HCT116 (cell line): ENCODE measurements around the gene GALNT14. TPM values are rescaled to one million over a fixed set of nuclear protein-coding genes. Genes with fewer than 3 reads are reported as not detected.

Experiments
- ATAC-seq: fragments of 200-7000 bp; cut with Tn5 transposase; 2 replicates; pipeline ENCODE4 v1.9.1; 2020; ENCODE audit warnings: mild to moderate bottlenecking, moderate library complexity
- BruUV-seq: library from RNA; stranded (reverse); fragments of 400-500 nt; replicated peaks from 2 replicates; lab custom pipeline; 2021; lab: Mats Ljungman, UMichigan
- CTCF ChIA-PET: fragments of 300-600 bp; sonication (Branson Sonifier 250); formaldehyde crosslinking; loops from one replicate; lab custom pipeline; 2021; ENCODE audit warnings: antibody characterized with exemption; lab: Charles Lee
- POLR2A ChIA-PET: fragments of 300-600, 350-600 bp; sonication (Branson Sonifier 250); formaldehyde crosslinking; loops from one replicate; lab custom pipeline; 2021; ENCODE audit warnings: antibody characterized with exemption; lab: Charles Lee
- RAD21 ChIA-PET, 2 experiments: fragments of 300-600 bp; sonication (Branson Sonifier 250); formaldehyde crosslinking; loops; one replicate each; lab custom pipeline; 2023; ENCODE audit warnings: low total read pairs in 2 of 2; ENCODE audit not compliant: uncharacterized antibody in 2 of 2, unreplicated experiment in 2 of 2, low non-redundant PET in 1 of 2; lab: Charles Lee
- DNase-seq: peaks from one replicate; pipeline ENCODE4 v3.0.0-alpha.2; 2010; ENCODE audit warnings: low read depth, low spot score
- H2AFZ ChIP-seq: fragments of 200-600 bp; shearing (Covaris generic), sonication (generic); 2 replicates; pipeline ENCODE4 v1.6.1; 2017; ENCODE audit warnings: low read depth, mixed run types, mixed read lengths, antibody characterized with exemption, low read length; ENCODE audit not compliant: poor library complexity, severe bottlenecking
- H3K27ac ChIP-seq: 2 replicates; pipeline ENCODE4 v1.5.1; 2012; ENCODE audit warnings: low read depth, low read length
- H3K27me3 ChIP-seq: fragments of 200-600 bp; sonication (generic); 2 replicates; pipeline ENCODE4 v1.6.1; 2016; ENCODE audit warnings: mixed run types, low read length, mixed read lengths; ENCODE audit not compliant: insufficient read depth
- H3K36me3 ChIP-seq, 2 experiments: fragments of 200-500 bp in 1 of 2; fragments of 200-600 bp in 1 of 2; sonication (Bioruptor generic) in 1 of 2; sonication (generic) in 1 of 2; 2 replicates each; pipeline versions ENCODE4 v1.5.1 to v1.6.1; 2014 to 2016; ENCODE audit warnings: low read length in 2 of 2, inconsistent platforms in 1 of 2, mixed read lengths in 1 of 2, mixed run types in 1 of 2; ENCODE audit not compliant: insufficient read depth in 2 of 2, control insufficient read depth in 1 of 2
- H3K4me1 ChIP-seq, 2 experiments: fragments of 200-600 bp in 1 of 2; sonication (generic) in 1 of 2; 2 replicates each; pipeline versions ENCODE4 v1.5.1 to v1.6.1; 2012 to 2017; ENCODE audit warnings: low read length in 2 of 2, inconsistent platforms in 1 of 2, mild to moderate bottlenecking in 1 of 2, mixed read lengths in 1 of 2, mixed run types in 1 of 2, moderate library complexity in 1 of 2; ENCODE audit not compliant: insufficient read depth in 2 of 2, control insufficient read depth in 1 of 2
- H3K4me2 ChIP-seq: fragments of 200-600 bp; sonication (generic); 2 replicates; pipeline ENCODE4 v1.6.1; 2017; ENCODE audit warnings: mixed run types, low read length, mixed read lengths
- H3K4me3 ChIP-seq, 2 experiments: fragments of 200-600 bp in 1 of 2; sonication (generic) in 1 of 2; replicated peaks in 1 of 2; 2 replicates each; pipeline ENCODE4 v1.5.1; 2011 to 2016; ENCODE audit warnings: low read length in 2 of 2, control low read depth in 1 of 2, low read depth in 1 of 2, mild to moderate bottlenecking in 1 of 2, mixed read lengths in 1 of 2, mixed run types in 1 of 2
- H3K79me2 ChIP-seq: fragments of 200-600 bp; sonication (generic); 2 replicates; pipeline ENCODE4 v1.6.1; 2017; ENCODE audit warnings: mild to moderate bottlenecking, mixed run types, low read length, moderate library complexity, mixed read lengths; ENCODE audit not compliant: insufficient read depth
- H3K9ac ChIP-seq: fragments of 200-600 bp; sonication (generic); 2 replicates; pipeline ENCODE4 v1.6.1; 2016; ENCODE audit warnings: low read length, mixed read lengths
- H3K9me2 ChIP-seq: fragments of 200-600 bp; sonication (generic), shearing (Covaris generic); 2 replicates; pipeline ENCODE4 v1.6.1; 2017; ENCODE audit warnings: mixed run types, mild to moderate bottlenecking, moderate library complexity; ENCODE audit not compliant: insufficient read depth
- H3K9me3 ChIP-seq, 2 experiments: fragments of 200-500 bp in 1 of 2; fragments of 200-600 bp in 1 of 2; sonication (Bioruptor generic) in 1 of 2; sonication (generic) in 1 of 2; 2 replicates each; pipeline ENCODE4 v1.6.1; 2014 to 2017; ENCODE audit warnings: low read length in 2 of 2, mixed read lengths in 2 of 2, inconsistent platforms in 1 of 2, low read depth in 1 of 2, mild to moderate bottlenecking in 1 of 2, mixed run types in 1 of 2, moderate library complexity in 1 of 2; ENCODE audit not compliant: control insufficient read depth in 1 of 2, insufficient read depth in 1 of 2
- H4K20me1 ChIP-seq: fragments of 200-600 bp; sonication (generic), shearing (Covaris generic); 2 replicates; pipeline ENCODE4 v1.6.1; 2017; ENCODE audit warnings: mixed run types, mild to moderate bottlenecking, moderate library complexity; ENCODE audit not compliant: insufficient read depth
- CBX3 ChIP-seq: IDR thresholded peaks from 2 replicates; pipeline ENCODE4 v1.6.1; 2012; ENCODE audit warnings: low read depth
- CEBPB ChIP-seq: IDR thresholded peaks from 2 replicates; pipeline ENCODE4 v1.6.1; 2012; ENCODE audit warnings: low read depth
- ELF1 ChIP-seq: IDR thresholded peaks from 2 replicates; pipeline ENCODE4 v1.6.1; 2012; ENCODE audit warnings: low read depth, borderline replicate concordance
- EZH2 ChIP-seq: fragments of 200-600 bp; sonication (generic); IDR thresholded peaks from 2 replicates; pipeline ENCODE4 v1.6.1; 2017; ENCODE audit warnings: antibody characterized with exemption, mixed run types
- FOSL1 ChIP-seq: IDR thresholded peaks from 2 replicates; pipeline ENCODE4 v1.6.1; 2012; ENCODE audit warnings: low read depth
- JUND ChIP-seq: IDR thresholded peaks from 2 replicates; pipeline ENCODE4 v1.6.1; 2012
- MAX ChIP-seq: IDR thresholded peaks from 2 replicates; pipeline ENCODE4 v1.6.1; 2012
- POLR2AphosphoS5 ChIP-seq: IDR thresholded peaks from 2 replicates; pipeline ENCODE4 v1.6.1; 2011; ENCODE audit warnings: mild to moderate bottlenecking, low read depth, low read length, moderate library complexity
- SIN3A ChIP-seq: IDR thresholded peaks from 2 replicates; pipeline ENCODE4 v1.6.1; 2012; ENCODE audit warnings: low read depth
- SRF ChIP-seq: IDR thresholded peaks from 2 replicates; pipeline ENCODE4 v1.6.1; 2012; ENCODE audit warnings: low read depth
- TCF7L2 ChIP-seq: IDR thresholded peaks from 2 replicates; pipeline ENCODE4 v1.7.0; 2011; ENCODE audit warnings: borderline replicate concordance, inconsistent platforms; ENCODE audit not compliant: insufficient read depth, insufficient read length; ENCODE audit errors: extremely low read depth
- YY1 ChIP-seq: IDR thresholded peaks from 2 replicates; pipeline ENCODE4 v1.6.1; 2011; ENCODE audit warnings: low read length, low read depth, moderate library complexity, mild to moderate bottlenecking; ENCODE audit not compliant: insufficient replicate concordance; ENCODE audit errors: extremely low read depth
- ZBTB33 ChIP-seq: IDR thresholded peaks from 2 replicates; pipeline ENCODE4 v1.6.1; 2011; ENCODE audit warnings: mild to moderate bottlenecking, low read length, moderate library complexity; ENCODE audit not compliant: insufficient replicate concordance; ENCODE audit errors: extremely low read depth
- ZFX ChIP-seq: fragments of 450-650 bp; IDR thresholded peaks from 2 replicates; pipeline ENCODE4 v1.6.1; 2017
- intact Hi-C: fragments of 100-400 bp; cut with micrococcal nuclease; formaldehyde crosslinking; loops from 2 replicates; pipeline ENCODE4 v1.10.0; 2022
- total RNA-seq: library from RNA; stranded (reverse); gene quantifications from one replicate; pipeline ENCODE4 v1.2.1, GENCODE V29; 2021; ENCODE audit not compliant: unreplicated experiment

The GALNT14 gene
- total RNA-seq, 1 experiment from 2014 or later, result 11.2 TPM

- H4K20me1 ChIP-seq, result no peaks in the 10 kb centered on the region
Observed at GRCh38 chr2:30927465-30928075, 210.7 kb downstream of the GALNT14 start.

More at GRCh38 chr2:30927465-30928075, 210.7 kb downstream of the GALNT14 start:
- BruUV-seq, result no TSS peak
- ChIA-PET POLR2A (no interaction called here), RAD21 (no interaction called here), CTCF (no interaction called here)
- intact Hi-C loops, result no loop called here
- DNase-seq (no peak), ATAC-seq (no peak)
- TF ChIP-seq POLR2AphosphoS5 (no peak), SIN3A (no peak), YY1 (no peak), FOSL1 (no peak), CEBPB (no peak), TCF7L2 (no peak), EZH2 (no peak), SRF (no peak), ZFX (no peak), JUND (no peak), ZBTB33 (no peak), MAX (no peak), CBX3 (no peak), ELF1 (no peak)
- no peak overlapping the region for H3K4me3 ChIP-seq
- H2AFZ ChIP-seq, result no peak overlapping the region
- peaks cover 12% of the 10 kb centered on the region; the same call in 1 of the 2 replicates for H3K27me3 ChIP-seq
- H3K79me2 ChIP-seq, result no peaks in the 10 kb centered on the region
- H3K9ac ChIP-seq, result no peak overlapping the region
- no peak overlapping the region for H3K4me2 ChIP-seq
- no peaks in the 10 kb centered on the region for H3K9me3 ChIP-seq
- no peaks in the 10 kb centered on the region for H3K36me3 ChIP-seq
- H3K4me1 ChIP-seq, result no peaks in the 10 kb centered on the region
- no peaks in the 10 kb centered on the region for H3K9me2 ChIP-seq
- H3K27ac ChIP-seq, result no peak overlapping the region
